ENCODE data around the gene CSMD2.

DNA sequence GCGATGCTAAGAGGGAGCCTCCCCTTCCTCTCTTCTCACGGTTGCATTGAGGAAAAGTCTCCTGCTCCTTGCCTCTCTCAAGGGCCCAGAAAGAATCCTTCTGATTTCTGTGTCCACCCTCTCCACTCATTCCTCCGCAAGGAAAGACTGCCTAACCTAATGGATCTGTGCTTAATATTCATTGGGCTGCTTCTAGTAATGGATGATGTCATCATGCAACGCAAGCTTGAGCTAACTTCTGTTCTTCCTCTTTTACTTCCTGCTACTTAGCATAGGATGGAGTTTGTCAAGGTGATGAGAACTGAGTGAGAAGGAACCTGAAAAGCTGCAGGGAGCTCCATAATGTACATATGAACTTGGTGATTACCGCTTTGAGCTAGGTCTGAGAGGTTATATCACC lies 336.4 kb downstream of the CSMD2 start:
- TF ChIP-seq, protein P1, sequence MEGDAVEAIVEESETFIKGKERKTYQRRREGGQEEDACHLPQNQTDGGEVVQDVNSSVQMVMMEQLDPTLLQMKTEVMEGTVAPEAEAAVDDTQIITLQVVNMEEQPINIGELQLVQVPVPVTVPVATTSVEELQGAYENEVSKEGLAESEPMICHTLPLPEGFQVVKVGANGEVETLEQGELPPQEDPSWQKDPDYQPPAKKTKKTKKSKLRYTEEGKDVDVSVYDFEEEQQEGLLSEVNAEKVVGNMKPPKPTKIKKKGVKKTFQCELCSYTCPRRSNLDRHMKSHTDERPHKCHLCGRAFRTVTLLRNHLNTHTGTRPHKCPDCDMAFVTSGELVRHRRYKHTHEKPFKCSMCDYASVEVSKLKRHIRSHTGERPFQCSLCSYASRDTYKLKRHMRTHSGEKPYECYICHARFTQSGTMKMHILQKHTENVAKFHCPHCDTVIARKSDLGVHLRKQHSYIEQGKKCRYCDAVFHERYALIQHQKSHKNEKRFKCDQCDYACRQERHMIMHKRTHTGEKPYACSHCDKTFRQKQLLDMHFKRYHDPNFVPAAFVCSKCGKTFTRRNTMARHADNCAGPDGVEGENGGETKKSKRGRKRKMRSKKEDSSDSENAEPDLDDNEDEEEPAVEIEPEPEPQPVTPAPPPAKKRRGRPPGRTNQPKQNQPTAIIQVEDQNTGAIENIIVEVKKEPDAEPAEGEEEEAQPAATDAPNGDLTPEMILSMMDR (conservative IDR thresholded peaks at IDR 0.05; ENCODE audit: low read length): no peak
- no peak for TF ChIP-seq EZH2phosphoT487 (IDR thresholded peaks at IDR 0.05; ENCODE audit: borderline replicate concordance, low read depth, low read length)
